ENCODE results near the gene SH3YL1.
"Not testable (repeated sequence)": the region's sequence is repeated elsewhere in the genome, so short reads cannot be mapped to it uniquely, and the experiment has no call there.

Gene SH3YL1

DNA sequence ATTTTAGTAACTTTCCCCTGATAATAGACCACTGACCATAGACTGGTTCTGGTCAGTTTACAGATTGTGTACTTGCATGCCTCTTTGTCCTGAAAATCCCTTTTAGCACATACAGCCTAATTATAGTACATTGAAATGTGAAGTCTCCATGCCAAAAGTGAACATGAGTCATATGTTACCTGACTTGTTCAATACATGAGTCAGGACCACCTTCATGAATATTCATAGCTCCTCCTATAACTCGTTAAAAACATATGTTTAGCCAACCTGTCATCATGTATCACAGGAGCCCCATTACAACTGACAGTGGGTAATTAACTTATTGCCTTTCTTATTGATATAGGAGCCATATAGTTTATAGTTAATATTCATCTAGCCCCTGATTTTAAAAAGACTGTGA lies 78.6 kb downstream of the SH3YL1 start:
- Histone ChIP-seq H3K27ac (ENCODE audit: insufficient read depth, low read length, poor library complexity, severe bottlenecking) (no peak overlapping the region), H3K4me3 (ENCODE audit: insufficient read depth, low read depth, low read length, poor library complexity, severe bottlenecking) (no peak overlapping the region), H3K9me3 (ENCODE audit: control insufficient read depth, low read length) (no peaks in the 10 kb centered on the region), H3K36me3 (ENCODE audit: control insufficient read depth, insufficient read depth, low read length) (no peaks in the 10 kb centered on the region), H3K27me3 (replicated peaks; ENCODE audit: control insufficient read depth, insufficient read depth, low read length, poor library complexity, severe bottlenecking) (no peaks in the 10 kb centered on the region), H3K4me1 (ENCODE audit: control insufficient read depth, insufficient read depth, low read length, poor library complexity, severe bottlenecking) (no peaks in the 10 kb centered on the region)
- no peak for DNase-seq

DNA sequence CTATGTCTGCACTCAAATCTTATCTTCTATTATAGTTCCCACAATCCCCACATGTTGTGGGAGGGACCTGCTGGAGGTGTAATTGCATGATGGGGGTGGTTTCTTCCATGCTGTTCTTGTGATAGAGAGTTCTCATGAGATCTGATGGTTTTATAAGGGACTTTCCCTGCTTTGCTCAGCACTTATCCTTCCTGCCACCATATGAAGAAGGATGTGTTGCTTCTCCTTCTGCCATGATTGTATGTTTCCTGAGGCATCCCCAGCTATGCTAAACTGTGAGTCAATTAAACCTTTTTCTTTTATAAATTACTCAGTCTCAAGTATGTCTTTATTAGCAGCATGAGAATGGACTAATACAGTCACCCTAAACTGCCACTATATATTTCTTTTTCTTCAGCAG lies 79.1 kb downstream of the SH3YL1 start:
- Histone ChIP-seq H3K4me3 (ENCODE audit: insufficient read depth, low read depth, low read length, poor library complexity, severe bottlenecking) (no peak overlapping the region), H3K27me3 (replicated peaks; ENCODE audit: control insufficient read depth, insufficient read depth, low read length, poor library complexity, severe bottlenecking) (no peaks in the 10 kb centered on the region), H3K27ac (ENCODE audit: insufficient read depth, low read length, poor library complexity, severe bottlenecking) (no peak overlapping the region), H3K36me3 (ENCODE audit: control insufficient read depth, insufficient read depth, low read length) (no peaks in the 10 kb centered on the region), H3K9me3 (ENCODE audit: control insufficient read depth, low read length) (no peaks in the 10 kb centered on the region), H3K4me1 (ENCODE audit: control insufficient read depth, insufficient read depth, low read length, poor library complexity, severe bottlenecking) (no peaks in the 10 kb centered on the region)
- no peak for DNase-seq

DNA sequence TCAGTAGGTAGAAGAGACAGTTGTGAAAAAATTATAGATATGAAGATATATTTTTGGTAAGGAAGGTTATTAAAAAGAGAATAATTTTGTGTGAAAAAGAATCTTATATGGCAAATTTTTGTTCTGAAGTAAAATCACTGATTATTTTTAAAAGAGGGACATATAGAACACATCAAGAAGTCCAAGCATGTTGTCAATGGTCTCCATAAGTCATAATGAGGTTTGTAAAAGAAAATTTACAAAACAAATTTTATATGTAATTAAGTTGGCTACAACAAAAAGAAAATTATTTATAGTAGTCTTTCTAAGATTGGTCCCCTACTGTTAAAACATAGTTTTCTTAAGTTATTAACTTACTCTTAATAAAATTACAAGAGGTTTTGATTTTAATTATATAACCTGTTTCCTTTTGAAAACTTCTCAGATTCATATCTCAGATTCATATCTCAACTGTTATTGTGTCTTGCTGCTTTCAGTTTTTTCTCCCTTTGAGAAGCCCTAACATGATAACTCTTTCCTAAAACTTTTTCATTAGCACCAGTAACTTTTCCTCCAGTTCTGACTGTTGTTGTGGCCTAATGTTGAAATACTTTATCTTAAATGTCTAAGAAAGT lies 81.2 kb downstream of the SH3YL1 start:
- no peaks in the 10 kb centered on the region for H3K27me3 ChIP-seq (replicated peaks; ENCODE audit: control insufficient read depth, insufficient read depth, low read length, poor library complexity, severe bottlenecking)
- no peaks in the 10 kb centered on the region for H3K9me3 ChIP-seq (ENCODE audit: control insufficient read depth, low read length)
- H3K36me3 ChIP-seq (ENCODE audit: control insufficient read depth, insufficient read depth, low read length) = no peaks in the 10 kb centered on the region
- DNase-seq = no peak
- no peak overlapping the region for H3K27ac ChIP-seq (ENCODE audit: insufficient read depth, low read length, poor library complexity, severe bottlenecking)
- H3K4me3 ChIP-seq (ENCODE audit: insufficient read depth, low read depth, low read length, poor library complexity, severe bottlenecking) = no peak overlapping the region
- H3K4me1 ChIP-seq (ENCODE audit: control insufficient read depth, insufficient read depth, low read length, poor library complexity, severe bottlenecking) = peaks cover 5% of the 10 kb centered on the region

DNA sequence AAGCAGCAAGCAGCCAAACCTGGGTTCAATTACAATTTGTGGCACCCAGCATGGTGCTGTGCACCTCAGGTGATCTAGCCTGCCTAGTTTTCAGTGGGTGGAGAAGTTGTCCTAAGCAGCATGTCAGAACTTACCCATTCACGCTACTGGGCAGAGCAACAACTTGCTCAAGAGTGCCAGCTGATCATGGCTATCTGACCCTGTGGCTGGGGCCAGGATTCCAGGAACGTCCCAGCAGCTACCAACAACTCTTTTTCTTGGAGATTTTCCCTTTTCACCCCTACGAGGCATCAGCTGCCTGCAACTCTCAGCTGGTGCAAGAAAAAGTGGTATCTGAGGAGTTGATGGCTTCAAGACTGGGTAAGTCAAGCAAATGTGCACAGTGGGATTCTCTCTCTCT lies 83.5 kb downstream of the SH3YL1 start:
- no peaks in the 10 kb centered on the region for H3K36me3 ChIP-seq (ENCODE audit: control insufficient read depth, insufficient read depth, low read length)
- peaks cover 20% of the 10 kb centered on the region for H3K4me1 ChIP-seq (ENCODE audit: control insufficient read depth, insufficient read depth, low read length, poor library complexity, severe bottlenecking)
- DNase-seq = no peak
- no peak overlapping the region for H3K27ac ChIP-seq (ENCODE audit: insufficient read depth, low read length, poor library complexity, severe bottlenecking)
- H3K9me3 ChIP-seq (ENCODE audit: control insufficient read depth, low read length) = no peaks in the 10 kb centered on the region
- H3K27me3 ChIP-seq (replicated peaks; ENCODE audit: control insufficient read depth, insufficient read depth, low read length, poor library complexity, severe bottlenecking) = no peaks in the 10 kb centered on the region
- no peak overlapping the region for H3K4me3 ChIP-seq (ENCODE audit: insufficient read depth, low read depth, low read length, poor library complexity, severe bottlenecking)

DNA sequence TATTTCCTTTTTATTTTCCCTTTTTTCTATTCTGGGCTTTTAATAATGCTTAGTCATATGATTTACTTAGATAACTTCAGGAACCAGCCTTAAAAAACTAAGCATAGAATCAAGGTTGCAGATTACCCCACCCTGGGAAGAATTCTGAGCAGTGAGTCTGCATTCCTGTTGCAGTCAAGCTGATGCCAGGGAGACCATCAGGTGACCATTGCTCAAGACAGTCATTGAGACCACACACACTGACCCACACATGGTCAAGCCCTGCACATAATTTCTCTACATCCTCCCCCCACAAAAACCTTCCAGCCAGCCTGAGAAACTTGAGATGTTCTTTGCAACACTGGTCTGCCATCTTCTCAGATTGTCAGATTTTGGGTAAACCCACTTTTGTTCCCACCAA lies 83.9 kb downstream of the SH3YL1 start:
- H3K9me3 ChIP-seq (ENCODE audit: control insufficient read depth, low read length) = no peaks in the 10 kb centered on the region
- DNase-seq = no peak
- no peak overlapping the region for H3K27ac ChIP-seq (ENCODE audit: insufficient read depth, low read length, poor library complexity, severe bottlenecking)
- H3K27me3 ChIP-seq (replicated peaks; ENCODE audit: control insufficient read depth, insufficient read depth, low read length, poor library complexity, severe bottlenecking) = no peaks in the 10 kb centered on the region
- no peak overlapping the region for H3K4me3 ChIP-seq (ENCODE audit: insufficient read depth, low read depth, low read length, poor library complexity, severe bottlenecking)
- H3K36me3 ChIP-seq (ENCODE audit: control insufficient read depth, insufficient read depth, low read length) = no peaks in the 10 kb centered on the region
- H3K4me1 ChIP-seq (ENCODE audit: control insufficient read depth, insufficient read depth, low read length, poor library complexity, severe bottlenecking) = peaks cover 24% of the 10 kb centered on the region

DNA sequence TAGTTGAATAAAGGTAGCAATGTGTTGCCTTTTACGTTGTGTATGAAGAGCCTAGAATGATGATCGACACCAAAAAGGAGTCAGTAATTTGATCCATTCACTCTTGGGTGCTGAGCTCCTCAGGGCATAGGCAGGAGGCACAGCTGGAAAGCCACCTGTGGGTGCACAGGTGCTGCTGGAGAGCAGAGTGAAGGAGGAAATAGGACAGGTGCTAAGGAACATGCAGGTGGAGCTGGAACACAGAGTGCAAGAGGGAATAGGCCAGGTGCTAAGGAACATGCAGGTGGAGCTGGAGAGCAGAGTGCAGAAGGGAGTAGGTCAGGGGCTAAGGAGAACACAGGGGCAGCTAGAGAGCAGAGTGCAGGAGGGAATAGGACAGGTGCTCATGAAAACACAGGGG lies 86.1 kb downstream of the SH3YL1 start:
- Histone ChIP-seq H3K4me3 (ENCODE audit: insufficient read depth, low read depth, low read length, poor library complexity, severe bottlenecking) (no peak overlapping the region), H3K27me3 (replicated peaks; ENCODE audit: control insufficient read depth, insufficient read depth, low read length, poor library complexity, severe bottlenecking) (no peaks in the 10 kb centered on the region), H3K9me3 (ENCODE audit: control insufficient read depth, low read length) (no peaks in the 10 kb centered on the region), H3K27ac (ENCODE audit: insufficient read depth, low read length, poor library complexity, severe bottlenecking) (no peak overlapping the region), H3K36me3 (ENCODE audit: control insufficient read depth, insufficient read depth, low read length) (no peaks in the 10 kb centered on the region), H3K4me1 (ENCODE audit: control insufficient read depth, insufficient read depth, low read length, poor library complexity, severe bottlenecking) (peaks cover 25% of the 10 kb centered on the region)
- DNase-seq = no peak

DNA sequence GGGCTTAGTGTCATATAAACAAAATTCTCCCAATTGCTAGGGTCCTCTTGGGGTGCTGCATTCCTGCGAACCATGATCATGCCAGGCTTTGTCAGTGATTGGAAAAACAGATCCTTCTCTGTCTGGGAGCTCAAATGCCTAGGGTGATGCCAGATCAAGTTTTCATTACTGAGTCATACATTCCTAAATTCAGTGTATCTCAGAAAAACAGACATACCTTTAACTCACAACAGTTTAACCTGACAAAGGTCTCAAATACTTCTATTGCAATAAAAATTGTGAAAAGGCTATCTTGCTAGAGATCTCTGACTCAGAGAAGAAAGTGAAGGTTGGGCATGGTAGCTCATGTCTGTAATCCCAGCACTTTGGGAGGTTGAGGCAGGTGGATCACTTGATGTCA lies 86.9 kb downstream of the SH3YL1 start:
- Histone ChIP-seq H3K36me3 (ENCODE audit: control insufficient read depth, insufficient read depth, low read length) (no peaks in the 10 kb centered on the region), H3K27ac (ENCODE audit: insufficient read depth, low read length, poor library complexity, severe bottlenecking) (peak overlapping the region; percentile 15), H3K4me3 (ENCODE audit: insufficient read depth, low read depth, low read length, poor library complexity, severe bottlenecking) (no peak overlapping the region), H3K4me1 (ENCODE audit: control insufficient read depth, insufficient read depth, low read length, poor library complexity, severe bottlenecking) (peaks cover 25% of the 10 kb centered on the region), H3K9me3 (ENCODE audit: control insufficient read depth, low read length) (no peaks in the 10 kb centered on the region), H3K27me3 (replicated peaks; ENCODE audit: control insufficient read depth, insufficient read depth, low read length, poor library complexity, severe bottlenecking) (no peaks in the 10 kb centered on the region)
- DNase-seq = no peak

DNA sequence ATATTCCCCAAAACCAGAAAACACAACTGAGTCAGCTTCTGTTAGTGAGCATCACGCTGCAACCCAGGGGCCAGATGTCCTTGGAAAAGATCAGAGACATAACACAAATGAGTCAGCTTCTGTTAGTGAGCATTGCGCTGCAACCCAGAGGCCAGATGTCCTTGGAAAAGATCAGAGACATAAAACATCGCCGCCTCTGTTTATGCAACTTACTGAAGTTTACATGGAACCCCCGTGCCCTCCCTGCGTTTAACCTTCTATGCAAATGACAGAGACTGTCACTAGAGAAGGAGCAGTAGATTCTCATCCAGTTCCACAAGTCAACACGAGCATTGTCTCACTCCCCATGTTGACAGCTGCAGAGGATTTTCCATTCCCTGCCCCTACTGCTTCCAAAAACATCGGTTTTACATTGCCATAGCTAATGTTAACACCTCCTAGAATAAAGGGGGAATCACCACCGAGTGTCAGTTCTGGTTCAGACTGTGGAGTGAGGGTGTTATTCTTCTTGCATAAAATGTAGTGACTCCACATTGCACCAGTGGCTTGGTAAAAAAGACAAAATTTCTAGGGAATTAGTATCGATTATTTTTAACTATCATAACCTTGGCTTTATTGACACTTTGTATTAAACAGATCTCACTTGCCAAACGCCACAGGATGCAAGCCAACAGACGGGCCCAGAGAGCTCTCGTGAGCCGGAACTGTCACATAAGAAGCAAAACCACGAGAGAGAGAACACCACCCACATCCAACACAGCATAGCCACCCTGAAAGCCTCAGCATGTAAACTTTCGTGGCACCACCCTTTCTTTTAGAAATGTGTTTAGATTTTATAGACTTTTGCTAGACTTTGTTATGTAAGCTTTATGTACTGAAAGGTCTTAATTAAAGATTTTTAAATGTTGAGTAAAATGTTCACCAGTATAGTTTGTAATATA lies 87.7 kb downstream of the SH3YL1 start:
- H3K4me3 ChIP-seq (ENCODE audit: insufficient read depth, low read depth, low read length, poor library complexity, severe bottlenecking) = no peak overlapping the region
- no peaks in the 10 kb centered on the region for H3K36me3 ChIP-seq (ENCODE audit: control insufficient read depth, insufficient read depth, low read length)
- H3K4me1 ChIP-seq (ENCODE audit: control insufficient read depth, insufficient read depth, low read length, poor library complexity, severe bottlenecking) = peaks cover 25% of the 10 kb centered on the region
- peak; percentile 6 to 22 (median 10) for DNase-seq
- no peak overlapping the region for H3K27ac ChIP-seq (ENCODE audit: insufficient read depth, low read length, poor library complexity, severe bottlenecking)
- no peaks in the 10 kb centered on the region for H3K27me3 ChIP-seq (replicated peaks; ENCODE audit: control insufficient read depth, insufficient read depth, low read length, poor library complexity, severe bottlenecking)
- no peaks in the 10 kb centered on the region for H3K9me3 ChIP-seq (ENCODE audit: control insufficient read depth, low read length)

DNA sequence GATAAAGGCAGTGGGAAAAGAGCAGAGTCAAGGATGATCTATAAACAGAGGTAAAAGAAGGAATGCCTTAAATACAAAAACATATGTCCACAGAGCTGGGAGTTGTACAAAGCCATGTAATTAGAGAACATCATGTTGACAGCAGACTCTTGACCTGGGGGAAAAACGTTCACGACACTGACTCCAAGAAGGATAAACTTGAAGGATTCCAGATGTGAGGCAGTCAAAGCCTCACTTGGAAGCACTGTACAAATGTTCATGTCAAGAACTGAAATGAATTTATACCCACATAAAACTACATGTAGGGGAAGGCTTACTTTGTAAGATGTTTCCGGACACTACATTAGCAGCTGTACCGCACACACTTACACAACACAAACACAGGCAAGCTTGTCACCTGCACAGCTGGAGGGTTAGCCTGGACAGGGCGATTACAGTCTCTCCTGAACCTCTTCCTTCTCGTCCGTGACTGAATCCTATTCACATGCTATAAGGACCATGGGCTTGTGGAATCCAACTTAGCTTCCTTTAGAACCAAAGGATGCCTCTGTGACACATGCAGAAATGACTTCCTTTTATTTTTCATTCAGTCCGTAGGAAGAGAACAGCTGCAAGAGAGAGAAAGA lies 88.6 kb downstream of the SH3YL1 start:
- Histone ChIP-seq H3K4me3 (ENCODE audit: insufficient read depth, low read depth, low read length, poor library complexity, severe bottlenecking) (no peak overlapping the region), H3K27ac (ENCODE audit: insufficient read depth, low read length, poor library complexity, severe bottlenecking) (no peak overlapping the region), H3K27me3 (replicated peaks; ENCODE audit: control insufficient read depth, insufficient read depth, low read length, poor library complexity, severe bottlenecking) (no peaks in the 10 kb centered on the region), H3K9me3 (ENCODE audit: control insufficient read depth, low read length) (no peaks in the 10 kb centered on the region), H3K36me3 (ENCODE audit: control insufficient read depth, insufficient read depth, low read length) (no peaks in the 10 kb centered on the region), H3K4me1 (ENCODE audit: control insufficient read depth, insufficient read depth, low read length, poor library complexity, severe bottlenecking) (peaks cover 25% of the 10 kb centered on the region)
- DNase-seq = no peak

DNA sequence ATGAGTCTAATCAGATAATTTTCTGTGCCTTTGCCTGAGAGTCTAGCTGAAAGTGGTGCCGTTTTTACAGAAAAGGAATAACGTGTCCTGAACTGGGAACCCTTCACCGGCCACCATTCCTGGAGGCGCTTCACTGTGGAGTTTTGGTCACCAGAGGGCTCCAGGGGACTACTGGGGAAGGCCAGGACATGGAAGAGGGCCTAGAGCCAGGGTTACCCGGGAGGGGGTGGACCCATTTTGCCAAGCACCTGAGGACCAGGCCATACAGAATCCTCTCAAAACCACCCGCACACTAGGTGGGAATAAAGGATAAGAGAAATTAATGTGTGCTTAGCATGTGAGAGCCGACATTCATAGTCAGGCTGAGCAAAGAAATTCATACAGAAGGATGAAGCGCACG lies 91.7 kb downstream of the SH3YL1 start:
- H3K4me3 ChIP-seq (ENCODE audit: insufficient read depth, low read depth, low read length, poor library complexity, severe bottlenecking); DNase-seq; H3K36me3 ChIP-seq (ENCODE audit: control insufficient read depth, insufficient read depth, low read length); H3K27me3 ChIP-seq (replicated peaks; ENCODE audit: control insufficient read depth, insufficient read depth, low read length, poor library complexity, severe bottlenecking); H3K9me3 ChIP-seq (ENCODE audit: control insufficient read depth, low read length); H3K27ac ChIP-seq (ENCODE audit: insufficient read depth, low read length, poor library complexity, severe bottlenecking): not testable (repeated sequence)
- H3K4me1 ChIP-seq (ENCODE audit: control insufficient read depth, insufficient read depth, low read length, poor library complexity, severe bottlenecking) = peaks cover 15% of the 10 kb centered on the region

Data from effector memory CD4-positive, alpha-beta T cell (primary cell).